Osteoblast (primary cell): Measurements from ENCODE around the gene NME7. TPM values are rescaled to one million over a fixed set of nuclear protein-coding genes. Genes with fewer than 3 reads are reported as not detected.
A peak's percentile ranks its signal among the peaks of the same experiment; 100 is the strongest.

Experiments used
- DNase-seq: peaks from one replicate; pipeline ENCODE4 v3.0.0; 2011; ENCODE audit warnings: low spot score, mixed read lengths; ENCODE audit not compliant: insufficient read length; ENCODE audit errors: missing footprints
- H2AFZ ChIP-seq: 2 replicates; pipeline ENCODE4 v1.6.0; 2011; ENCODE audit warnings: mild to moderate bottlenecking, low read length
- H3K27ac ChIP-seq: 2 replicates; pipeline ENCODE4 v1.5.1; 2011; ENCODE audit warnings: mild to moderate bottlenecking, low read depth, low read length, moderate library complexity
- H3K27me3 ChIP-seq: 2 replicates; pipeline ENCODE4 v1.6.0; 2012; ENCODE audit warnings: mild to moderate bottlenecking, control low read depth, inconsistent platforms, low read length, moderate library complexity; ENCODE audit not compliant: insufficient read depth
- H3K36me3 ChIP-seq: 2 replicates; pipeline ENCODE4 v1.5.1; 2011; ENCODE audit warnings: mild to moderate bottlenecking, low read length, control low read depth, moderate library complexity; ENCODE audit not compliant: insufficient read depth
- H3K4me1 ChIP-seq: 2 replicates; pipeline ENCODE4 v1.5.1; 2011; ENCODE audit warnings: mild to moderate bottlenecking, low read length, control low read depth, moderate library complexity; ENCODE audit not compliant: insufficient read depth
- H3K4me2 ChIP-seq: 2 replicates; pipeline ENCODE4 v1.6.0; 2011; ENCODE audit warnings: mild to moderate bottlenecking, low read length; ENCODE audit not compliant: insufficient read depth
- H3K4me3 ChIP-seq: fragments of 200-600 bp; sonication (generic); 3 replicates; pipeline ENCODE4 v1.5.1; 2012; ENCODE audit warnings: mild to moderate bottlenecking, low read length, inconsistent platforms; ENCODE audit not compliant: insufficient read depth
- H3K79me2 ChIP-seq: 2 replicates; pipeline ENCODE4 v1.6.0; 2012; ENCODE audit warnings: mild to moderate bottlenecking, low read length, control low read depth, inconsistent platforms; ENCODE audit not compliant: insufficient read depth
- H3K9me3 ChIP-seq: 2 replicates; pipeline ENCODE4 v1.5.1; 2011; ENCODE audit warnings: low read depth, low read length, control low read depth
- H4K20me1 ChIP-seq: 2 replicates; pipeline ENCODE4 v1.6.0; 2012; ENCODE audit warnings: mild to moderate bottlenecking, low read length, control low read depth; ENCODE audit not compliant: insufficient read depth
- total RNA-seq: library from RNA; depleted of rRNA; stranded (reverse); fragments of >200 nt; gene quantifications from 2 replicates; pipeline ENCODE4 v1.2.3, GENCODE V29; 2012
- TF ChIP-seq, protein P1 (sequence below): IDR thresholded peaks from 2 replicates; pipeline ENCODE4 v1.5.1; 2011; ENCODE audit warnings: mild to moderate bottlenecking, low read depth, low read length, moderate library complexity; ENCODE audit errors: extremely low read depth

Gene NME7
- total RNA-seq, 1 donor: 31.5 TPM

DNA sequence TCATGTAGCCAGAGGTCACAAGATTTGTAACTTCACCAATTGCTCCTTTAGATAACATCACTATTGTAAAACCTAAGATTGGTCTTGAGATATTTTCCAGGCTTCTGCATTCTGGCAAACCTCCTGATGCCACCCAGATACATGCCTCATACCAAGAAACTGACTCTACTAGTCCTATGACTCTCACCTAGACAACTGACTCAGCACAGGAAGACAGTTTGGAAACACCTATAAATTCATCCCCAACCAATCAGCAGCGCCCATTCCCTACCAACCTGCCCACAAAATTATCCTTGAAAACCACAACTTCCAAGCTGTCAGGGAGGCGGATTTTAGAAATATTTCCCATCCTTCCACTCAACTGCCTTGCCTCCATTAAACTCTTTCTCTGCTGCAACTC, 2.6 kb downstream of the NME7 start:
- Histone ChIP-seq H3K27me3 (no peaks in the 10 kb centered on the region), H3K79me2 (peaks cover 62% of the 10 kb centered on the region), H3K27ac (no peak overlapping the region), H3K4me2 (no peak overlapping the region), H3K4me3 (no peak overlapping the region), H4K20me1 (no peaks in the 10 kb centered on the region), H2AFZ (no peak overlapping the region), H3K9me3 (no peaks in the 10 kb centered on the region), H3K4me1 (peaks cover 22% of the 10 kb centered on the region), H3K36me3 (peaks cover 4% of the 10 kb centered on the region)
- TF ChIP-seq, protein P1, sequence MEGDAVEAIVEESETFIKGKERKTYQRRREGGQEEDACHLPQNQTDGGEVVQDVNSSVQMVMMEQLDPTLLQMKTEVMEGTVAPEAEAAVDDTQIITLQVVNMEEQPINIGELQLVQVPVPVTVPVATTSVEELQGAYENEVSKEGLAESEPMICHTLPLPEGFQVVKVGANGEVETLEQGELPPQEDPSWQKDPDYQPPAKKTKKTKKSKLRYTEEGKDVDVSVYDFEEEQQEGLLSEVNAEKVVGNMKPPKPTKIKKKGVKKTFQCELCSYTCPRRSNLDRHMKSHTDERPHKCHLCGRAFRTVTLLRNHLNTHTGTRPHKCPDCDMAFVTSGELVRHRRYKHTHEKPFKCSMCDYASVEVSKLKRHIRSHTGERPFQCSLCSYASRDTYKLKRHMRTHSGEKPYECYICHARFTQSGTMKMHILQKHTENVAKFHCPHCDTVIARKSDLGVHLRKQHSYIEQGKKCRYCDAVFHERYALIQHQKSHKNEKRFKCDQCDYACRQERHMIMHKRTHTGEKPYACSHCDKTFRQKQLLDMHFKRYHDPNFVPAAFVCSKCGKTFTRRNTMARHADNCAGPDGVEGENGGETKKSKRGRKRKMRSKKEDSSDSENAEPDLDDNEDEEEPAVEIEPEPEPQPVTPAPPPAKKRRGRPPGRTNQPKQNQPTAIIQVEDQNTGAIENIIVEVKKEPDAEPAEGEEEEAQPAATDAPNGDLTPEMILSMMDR: no peak
- no peak for DNase-seq

GRCh38 chr1:169363046-169363730, 4.4 kb downstream of the NME7 start:
- H3K27me3 ChIP-seq: no peaks in the 10 kb centered on the region
- no peak overlapping the region for H2AFZ ChIP-seq
- peaks cover 52% of the 10 kb centered on the region for H3K79me2 ChIP-seq
- peak overlapping the region; percentile 89 for H3K27ac ChIP-seq
- TF ChIP-seq, protein P1: no peak
- no peaks in the 10 kb centered on the region for H3K9me3 ChIP-seq
- no peak overlapping the region for H3K4me3 ChIP-seq
- DNase-seq: peak; percentile 73
- H3K4me2 ChIP-seq: peak overlapping the region; percentile 41
- H3K36me3 ChIP-seq: no peaks in the 10 kb centered on the region
- no peaks in the 10 kb centered on the region for H4K20me1 ChIP-seq
- peaks cover 18% of the 10 kb centered on the region for H3K4me1 ChIP-seq

DNA sequence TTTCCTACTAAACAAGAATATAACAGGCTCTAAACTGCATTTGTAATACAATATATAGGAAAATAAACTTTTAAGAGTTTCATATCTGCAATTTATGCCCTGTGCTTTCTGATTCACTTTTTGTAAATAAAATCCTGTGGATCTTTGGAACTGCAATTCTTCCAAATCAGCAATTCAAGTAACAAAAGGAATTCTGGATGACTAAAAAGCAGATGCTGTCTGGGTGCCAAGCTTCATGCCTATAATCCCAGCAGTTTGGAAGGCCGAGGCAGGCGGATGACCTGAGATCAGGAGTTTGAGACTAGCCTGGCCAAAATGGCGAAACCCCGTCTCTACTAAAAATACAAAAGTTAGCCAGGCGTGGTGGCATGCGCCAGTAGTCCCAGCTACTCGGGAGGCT, 6.3 kb downstream of the NME7 start:
- Histone ChIP-seq H3K36me3 (no peaks in the 10 kb centered on the region), H3K27me3 (no peaks in the 10 kb centered on the region), H3K9me3 (no peaks in the 10 kb centered on the region), H3K27ac (no peak overlapping the region), H3K4me2 (no peak overlapping the region), H3K4me1 (peaks cover 14% of the 10 kb centered on the region), H3K79me2 (peaks cover 41% of the 10 kb centered on the region), H3K4me3 (no peak overlapping the region), H2AFZ (no peak overlapping the region), H4K20me1 (no peaks in the 10 kb centered on the region)
- TF ChIP-seq, protein P1: no peak
- no peak for DNase-seq

GRCh38 chr1:169360415-169360814, 7.2 kb downstream of the NME7 start:
- Histone ChIP-seq H3K27ac (no peak overlapping the region), H3K79me2 (peaks cover 36% of the 10 kb centered on the region), H4K20me1 (no peaks in the 10 kb centered on the region), H3K27me3 (no peaks in the 10 kb centered on the region), H3K9me3 (no peaks in the 10 kb centered on the region), H2AFZ (no peak overlapping the region), H3K36me3 (no peaks in the 10 kb centered on the region), H3K4me3 (no peak overlapping the region), H3K4me2 (no peak overlapping the region), H3K4me1 (peaks cover 14% of the 10 kb centered on the region)
- DNase-seq: no peak
- TF ChIP-seq, protein P1: no peak
